Measurements from ENCODE around the gene DDX20.

Gene DDX20, protein sequence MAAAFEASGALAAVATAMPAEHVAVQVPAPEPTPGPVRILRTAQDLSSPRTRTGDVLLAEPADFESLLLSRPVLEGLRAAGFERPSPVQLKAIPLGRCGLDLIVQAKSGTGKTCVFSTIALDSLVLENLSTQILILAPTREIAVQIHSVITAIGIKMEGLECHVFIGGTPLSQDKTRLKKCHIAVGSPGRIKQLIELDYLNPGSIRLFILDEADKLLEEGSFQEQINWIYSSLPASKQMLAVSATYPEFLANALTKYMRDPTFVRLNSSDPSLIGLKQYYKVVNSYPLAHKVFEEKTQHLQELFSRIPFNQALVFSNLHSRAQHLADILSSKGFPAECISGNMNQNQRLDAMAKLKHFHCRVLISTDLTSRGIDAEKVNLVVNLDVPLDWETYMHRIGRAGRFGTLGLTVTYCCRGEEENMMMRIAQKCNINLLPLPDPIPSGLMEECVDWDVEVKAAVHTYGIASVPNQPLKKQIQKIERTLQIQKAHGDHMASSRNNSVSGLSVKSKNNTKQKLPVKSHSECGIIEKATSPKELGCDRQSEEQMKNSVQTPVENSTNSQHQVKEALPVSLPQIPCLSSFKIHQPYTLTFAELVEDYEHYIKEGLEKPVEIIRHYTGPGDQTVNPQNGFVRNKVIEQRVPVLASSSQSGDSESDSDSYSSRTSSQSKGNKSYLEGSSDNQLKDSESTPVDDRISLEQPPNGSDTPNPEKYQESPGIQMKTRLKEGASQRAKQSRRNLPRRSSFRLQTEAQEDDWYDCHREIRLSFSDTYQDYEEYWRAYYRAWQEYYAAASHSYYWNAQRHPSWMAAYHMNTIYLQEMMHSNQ

DNA sequence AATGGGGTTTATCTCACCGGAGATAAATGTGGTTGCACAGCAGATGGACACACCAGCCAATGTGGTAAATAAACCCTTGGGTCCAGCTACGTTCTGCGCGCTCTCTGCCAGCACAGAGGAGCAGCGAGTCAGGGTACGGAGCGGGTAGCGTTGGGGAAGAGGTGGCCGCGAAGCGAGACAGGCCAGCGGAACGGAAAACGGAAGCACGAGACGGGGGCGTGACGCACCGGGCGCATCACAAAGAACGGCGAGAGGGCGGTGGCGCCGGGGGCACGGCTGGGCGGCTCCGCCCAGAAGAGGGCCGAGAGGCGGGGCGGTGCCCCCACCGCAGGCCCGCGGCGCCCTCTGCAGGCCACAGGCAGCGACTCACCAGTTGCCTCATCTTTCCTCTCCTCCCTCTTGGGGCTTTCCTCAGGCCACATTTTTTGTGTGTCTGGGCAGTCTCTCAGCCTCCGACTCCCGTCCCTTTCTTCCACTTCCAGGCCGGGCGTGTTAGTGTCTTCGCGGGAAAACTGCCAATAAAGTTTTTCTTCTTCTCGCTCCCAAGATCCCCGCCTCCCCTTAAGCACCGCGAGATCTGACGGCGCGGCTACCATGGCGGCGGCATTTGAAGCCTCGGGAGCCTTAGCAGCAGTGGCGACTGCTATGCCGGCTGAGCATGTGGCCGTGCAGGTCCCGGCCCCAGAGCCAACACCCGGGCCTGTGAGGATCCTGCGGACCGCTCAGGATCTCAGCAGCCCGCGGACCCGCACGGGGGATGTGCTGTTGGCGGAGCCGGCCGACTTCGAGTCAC, at the start of gene DDX20:
Gene DDX20 (plus strand): TSS at position 571 of the 793 bp plus-strand sequence. CDS start 24 bp downstream, at position 595.
- DNase-seq (ENCODE audit: low read depth), result peak; percentile 98

DNA sequence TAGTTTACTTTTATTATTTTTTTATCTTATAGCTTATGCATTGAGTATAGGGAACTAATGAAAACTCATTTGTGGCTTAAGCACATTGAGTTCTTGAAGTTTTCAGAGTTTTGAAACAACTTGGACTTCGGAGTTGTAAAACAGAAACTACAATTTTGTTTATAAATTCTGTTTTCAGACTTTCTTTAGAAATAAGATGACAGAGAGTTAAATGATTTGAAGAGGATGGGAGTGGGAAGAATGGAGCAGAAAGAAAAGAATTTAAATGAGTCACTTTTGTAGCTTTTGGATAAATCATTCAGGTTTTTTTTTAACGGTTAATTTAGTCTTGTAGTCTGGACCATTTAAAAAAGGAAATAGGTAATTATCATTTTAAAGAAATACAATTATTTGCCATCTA, 48.8 kb upstream of the DDX20 start:
- peak; percentile 60 for DNase-seq (ENCODE audit: low read depth)

DNA sequence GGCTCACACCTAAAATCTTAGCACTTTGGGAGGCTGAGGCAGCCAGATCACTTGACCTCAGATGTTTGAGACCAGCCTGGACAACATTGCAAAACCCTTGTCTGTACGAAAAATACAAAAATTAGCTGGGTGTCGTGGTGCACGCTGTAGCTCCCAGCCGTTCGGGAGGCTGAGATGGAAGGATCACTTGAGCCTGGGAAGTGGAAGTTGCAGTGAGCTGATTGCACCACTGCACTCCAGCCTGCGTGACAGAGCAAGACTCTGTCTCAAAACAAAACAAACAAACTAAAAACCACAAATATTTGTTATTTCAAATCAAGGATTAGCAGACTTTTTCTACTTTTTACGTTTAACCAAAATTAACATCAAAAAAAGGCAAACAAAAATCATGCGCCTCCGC, 47.8 kb upstream of the DDX20 start:
- DNase-seq (ENCODE audit: low read depth), result peak; percentile 81

DNA sequence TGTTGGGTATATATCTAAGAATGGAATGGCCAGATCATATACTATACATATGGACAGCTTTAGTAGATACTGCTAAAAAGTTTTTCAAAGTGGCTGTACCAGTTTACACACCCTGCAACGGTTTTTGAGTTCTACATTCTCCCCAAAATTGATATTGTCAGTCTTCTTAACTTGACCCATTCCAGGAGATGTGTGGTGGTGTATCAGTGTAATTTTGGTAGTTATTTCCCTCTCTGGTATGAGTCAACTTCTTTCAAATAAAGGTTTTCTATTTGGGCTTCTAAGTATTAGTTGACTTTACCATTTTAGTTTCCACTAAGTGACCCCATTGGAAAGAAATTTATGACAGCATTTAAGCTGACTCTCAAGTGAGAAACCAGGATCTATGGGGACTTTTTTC, 45.7 kb upstream of the DDX20 start:
- DNase-seq (ENCODE audit: low read depth), result no peak

DNA sequence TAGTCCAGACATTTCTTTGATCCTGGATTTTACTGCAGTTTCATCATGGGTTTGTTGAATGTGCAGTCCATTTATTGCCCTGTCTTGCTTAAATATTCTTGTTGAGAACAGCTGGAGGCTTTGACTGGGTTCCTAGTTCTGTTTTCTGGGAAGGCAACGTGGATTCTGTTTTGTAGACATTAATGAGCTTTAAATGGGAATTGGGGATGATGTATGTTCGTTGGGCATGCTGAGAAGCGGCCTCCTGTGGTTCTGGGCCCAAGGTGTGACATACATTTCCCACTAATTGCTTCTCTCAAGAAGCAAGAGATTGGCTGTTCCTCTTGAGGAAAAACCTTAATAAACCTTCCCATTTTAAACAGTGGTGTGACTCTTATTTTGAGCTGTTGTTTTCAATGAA, 39.4 kb upstream of the DDX20 start:
- DNase-seq (ENCODE audit: low read depth), result no peak

DNA sequence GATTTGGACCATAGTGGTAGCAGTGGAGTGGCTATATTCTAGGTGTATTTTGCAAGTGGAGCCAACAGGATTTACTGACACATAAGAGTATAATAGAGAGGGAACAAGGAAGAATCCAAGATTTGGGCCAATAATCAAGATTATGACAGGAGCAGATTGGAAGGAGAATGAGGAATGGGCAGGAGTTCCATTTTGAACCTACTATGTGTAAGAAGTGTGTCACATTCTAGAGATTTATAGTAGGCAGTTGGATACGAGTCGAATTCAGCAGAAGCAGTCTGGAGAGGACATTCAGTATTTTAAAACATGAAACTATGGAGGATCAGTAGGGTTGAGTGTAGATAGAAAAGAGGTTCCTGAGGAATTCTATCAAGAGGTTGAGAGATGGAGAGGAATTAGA, 38.3 kb upstream of the DDX20 start:
- no peak for DNase-seq (ENCODE audit: low read depth)

DNA sequence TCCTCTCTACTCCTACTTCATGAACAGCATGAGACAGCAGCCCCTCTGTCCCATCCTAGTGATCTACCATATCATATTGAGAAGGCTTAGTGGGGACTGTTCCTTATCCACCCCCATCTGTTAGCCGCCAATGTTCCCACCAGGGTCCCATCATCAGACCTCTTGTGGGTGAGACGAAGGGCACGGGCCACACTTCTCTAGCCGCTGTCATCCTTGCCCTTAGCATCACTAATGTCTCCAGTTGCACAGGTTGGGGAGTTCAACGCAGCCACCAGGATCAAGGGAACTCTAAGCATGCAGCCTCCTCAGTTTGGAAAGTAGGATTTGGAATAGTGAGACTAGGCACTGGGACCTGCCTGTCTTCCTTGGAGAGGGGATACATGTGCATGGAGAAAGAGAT, 36.6 kb upstream of the DDX20 start:
- DNase-seq (ENCODE audit: low read depth), result no peak

DNA sequence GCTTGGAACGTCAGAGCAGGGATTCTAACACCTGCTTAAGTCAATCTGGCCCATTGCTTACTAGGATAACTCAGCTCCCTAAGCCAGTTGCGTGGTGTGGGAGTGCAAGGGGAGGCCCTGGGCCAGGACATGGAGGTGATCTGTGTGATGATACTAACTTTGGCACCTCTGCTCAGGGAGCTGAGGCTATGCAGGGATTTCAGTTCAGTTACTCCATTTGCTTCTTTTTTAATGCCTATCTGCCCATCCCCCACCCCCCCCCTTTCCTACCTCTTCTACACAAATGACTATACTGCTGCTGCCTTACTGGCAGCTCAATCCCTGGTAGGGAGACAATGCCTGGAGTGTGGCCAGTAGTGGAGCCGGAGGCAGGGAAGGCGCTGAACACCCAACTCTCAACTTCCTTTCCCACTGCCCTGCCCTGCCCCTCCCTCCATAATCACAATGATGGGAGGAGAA, 36.0 kb upstream of the DDX20 start:
- DNase-seq (ENCODE audit: low read depth), result no peak

DNA sequence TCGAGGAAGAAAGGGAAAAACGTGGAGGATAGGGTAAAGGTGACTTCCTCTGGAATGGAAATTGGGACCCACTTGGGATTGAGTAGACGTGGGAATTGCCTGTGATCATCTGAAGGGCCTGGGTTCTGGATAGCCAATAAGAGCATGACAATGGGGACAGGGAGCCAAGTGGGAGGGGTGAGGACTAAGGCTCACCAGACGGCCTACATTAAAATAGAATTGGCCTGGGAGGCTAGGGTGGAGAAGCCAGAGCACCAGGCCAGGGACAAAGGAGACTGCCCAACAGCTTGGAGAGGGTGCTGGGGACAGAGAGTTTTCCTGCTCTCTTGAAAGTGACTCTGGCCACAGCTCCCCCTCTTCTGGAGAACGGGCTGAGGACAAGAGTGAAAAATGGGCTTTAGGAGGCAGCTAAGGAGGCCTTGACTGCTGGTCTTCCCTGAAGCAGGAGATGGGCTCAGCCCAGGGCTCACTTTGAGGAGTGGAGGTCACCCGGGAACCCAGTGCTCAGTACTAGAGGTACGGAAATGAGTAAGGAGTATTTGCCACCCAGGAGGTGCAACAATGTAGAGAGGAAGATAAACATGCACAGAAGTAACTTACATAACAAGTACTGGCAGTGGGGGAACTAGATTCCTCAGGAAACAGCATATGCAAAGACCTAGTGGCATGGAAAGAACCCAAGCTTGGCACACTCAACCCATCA, 35.3 kb upstream of the DDX20 start:
- DNase-seq (ENCODE audit: low read depth), result no peak

DNA sequence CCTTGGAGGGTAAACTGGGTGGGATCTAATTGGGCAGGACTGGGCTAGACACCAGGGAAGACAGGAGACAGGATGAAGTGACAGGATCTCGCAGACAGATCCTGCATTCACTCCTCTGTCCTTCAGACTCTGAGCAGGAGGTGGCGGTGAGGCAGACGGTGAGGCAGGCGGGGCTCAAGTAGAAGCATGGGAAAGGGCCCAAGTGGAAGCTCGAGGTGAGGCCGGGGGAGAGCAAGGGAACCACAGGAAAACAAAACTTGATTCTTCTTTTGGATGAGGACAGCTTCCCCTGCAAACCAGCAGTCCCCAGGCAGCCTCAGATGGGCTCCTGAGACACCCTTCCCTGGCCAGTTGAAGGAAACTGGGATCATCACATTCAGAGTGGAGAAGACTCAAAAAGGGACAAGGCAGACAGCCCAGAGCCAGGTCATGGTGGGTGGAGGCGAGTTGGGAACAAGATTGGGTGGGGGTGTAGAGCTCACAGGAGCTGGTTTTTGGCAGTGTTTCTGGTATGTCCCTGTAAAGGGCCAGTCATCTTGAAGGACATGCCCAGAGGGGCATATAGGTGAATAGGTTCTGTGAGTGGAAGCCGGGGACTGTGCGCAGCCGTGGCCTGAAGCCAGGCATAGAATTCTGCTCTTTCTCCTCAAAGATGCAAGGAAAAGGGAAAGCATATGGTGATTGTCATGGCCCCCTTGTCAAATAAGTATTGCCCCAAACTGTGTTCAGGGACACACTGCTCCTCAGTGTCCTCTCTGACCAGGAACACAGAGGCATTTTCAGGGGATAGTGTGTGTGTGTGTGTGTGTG, 34.5 kb upstream of the DDX20 start:
- no peak for DNase-seq (ENCODE audit: low read depth)

DNA sequence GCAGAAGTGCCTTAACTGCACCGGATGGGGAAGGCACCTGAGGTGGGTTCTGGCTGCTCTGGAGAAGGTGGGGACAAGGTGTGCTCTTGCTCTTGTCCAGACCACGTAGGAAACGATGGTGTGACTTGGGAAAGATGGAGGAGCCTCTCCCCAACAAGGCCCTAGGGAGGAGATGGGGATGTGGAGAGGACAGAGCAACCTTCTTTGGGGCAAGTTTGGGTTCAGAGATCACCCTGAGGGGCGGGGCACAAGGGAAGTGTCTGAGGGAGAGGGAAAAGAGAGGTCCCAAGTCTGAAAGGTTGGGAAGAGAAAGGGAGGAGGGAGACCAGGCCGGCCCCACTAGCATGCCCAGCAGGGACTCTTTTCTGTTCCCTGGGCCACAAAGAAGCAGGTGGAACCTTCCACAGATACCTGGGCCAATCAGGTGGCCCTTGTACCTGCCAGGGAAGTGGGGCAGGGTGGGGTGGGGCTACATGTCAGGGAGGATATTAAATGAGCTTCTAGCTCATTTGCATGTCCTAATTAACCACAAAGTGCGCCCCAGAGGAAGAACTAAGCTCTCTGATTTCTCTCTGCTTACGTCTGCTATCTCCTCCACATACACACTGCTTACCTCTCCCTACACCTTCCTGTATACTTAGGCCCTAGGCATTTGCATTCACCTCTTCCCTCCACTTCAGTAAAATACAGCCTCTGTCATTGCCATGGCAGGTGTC, 32.5 kb upstream of the DDX20 start:
- no peak for DNase-seq (ENCODE audit: low read depth)

DNA sequence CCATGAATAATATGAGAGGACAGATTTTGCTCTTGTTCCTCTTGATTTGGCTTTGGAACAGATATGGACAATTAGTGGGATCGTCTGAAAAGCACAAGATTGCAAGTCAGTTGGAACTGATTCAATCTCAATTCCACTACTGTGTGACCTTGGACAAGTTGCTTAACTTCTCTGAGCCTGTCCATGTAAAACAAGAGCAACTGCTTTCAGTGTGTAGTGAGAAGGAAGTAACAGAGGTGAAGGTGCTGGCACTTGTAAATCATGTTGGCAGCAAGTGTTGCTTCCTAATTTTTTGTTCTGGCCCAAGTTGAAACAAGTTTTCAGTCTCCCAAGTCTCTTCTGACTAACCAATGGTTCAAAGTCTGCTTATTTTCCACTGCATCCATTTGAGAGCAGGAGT, 31.8 kb upstream of the DDX20 start:
- DNase-seq (ENCODE audit: low read depth), result no peak

DNA sequence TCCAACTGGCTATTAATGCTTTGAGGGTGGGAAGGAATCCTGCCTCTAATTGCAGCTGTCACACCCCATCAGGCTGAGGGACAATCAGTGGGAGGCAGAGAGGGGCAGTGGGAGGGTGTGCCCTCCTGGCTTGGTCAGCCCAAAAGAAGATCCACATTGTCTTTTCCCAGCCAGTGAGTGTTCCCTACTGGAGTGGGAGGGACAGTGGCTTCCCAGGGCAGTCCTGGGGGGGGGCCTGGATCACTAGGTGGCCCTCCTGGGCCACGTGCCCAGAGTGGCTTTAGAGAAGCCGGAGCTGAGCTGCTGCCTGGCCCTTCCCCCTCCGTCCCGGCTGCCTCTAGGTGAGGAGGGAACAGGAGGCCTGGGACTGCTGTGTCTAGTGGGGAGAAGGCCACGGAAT, 30.5 kb upstream of the DDX20 start:
- no peak for DNase-seq (ENCODE audit: low read depth)

DNA sequence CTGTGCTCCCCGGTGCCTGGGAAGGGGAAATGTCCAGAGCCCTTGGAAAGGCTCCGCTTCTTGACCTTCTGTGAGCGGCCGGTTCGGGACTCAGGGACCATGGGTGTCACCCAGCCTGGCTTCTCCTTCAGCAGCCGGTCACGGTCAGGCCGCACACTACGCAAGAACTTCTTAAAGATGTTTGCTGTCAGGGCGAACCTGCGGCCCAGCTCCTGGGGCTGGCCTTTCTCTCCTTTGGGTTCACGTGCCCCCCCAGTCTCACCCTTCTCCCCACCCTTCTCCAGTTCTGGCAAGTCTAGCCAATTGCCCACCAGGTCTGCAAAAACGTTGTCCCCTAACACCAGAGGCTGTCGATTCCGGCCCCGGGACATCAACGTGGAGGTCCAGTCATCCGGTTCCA, 28.6 kb upstream of the DDX20 start:
- DNase-seq (ENCODE audit: low read depth), result no peak

DNA sequence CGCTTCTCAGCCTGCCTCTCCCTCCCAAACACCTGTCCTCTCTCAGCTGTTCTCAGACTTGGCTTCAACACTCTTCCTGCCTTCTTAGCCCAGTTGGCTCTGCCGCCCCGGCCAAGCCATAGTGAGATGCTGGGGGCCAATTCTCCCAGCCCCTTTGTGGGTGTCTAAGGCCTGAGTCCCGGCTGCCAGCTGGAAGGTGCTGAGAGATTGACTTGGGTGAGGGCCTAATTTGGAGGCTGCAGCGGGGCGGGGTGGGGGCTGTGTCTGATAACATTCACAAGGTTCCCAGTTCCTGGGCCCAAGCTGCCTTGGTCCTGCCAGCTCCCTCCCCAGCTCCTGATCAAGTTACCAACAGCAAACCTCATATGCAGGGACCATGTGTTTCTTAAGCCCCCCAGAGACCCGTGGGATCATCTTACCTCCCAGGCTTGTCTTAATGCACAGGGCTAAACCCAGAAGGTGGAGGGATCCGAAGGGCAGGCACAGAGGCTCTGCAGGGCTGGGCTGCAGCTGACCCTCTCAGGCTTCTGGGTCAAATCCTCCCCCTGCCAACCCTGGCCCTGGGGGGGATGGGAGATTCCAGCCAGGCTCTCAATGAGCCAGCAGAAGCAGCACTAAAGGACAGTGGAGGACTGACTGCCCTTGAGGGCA, 26.3 kb upstream of the DDX20 start:
- DNase-seq (ENCODE audit: low read depth), result no peak

DNA sequence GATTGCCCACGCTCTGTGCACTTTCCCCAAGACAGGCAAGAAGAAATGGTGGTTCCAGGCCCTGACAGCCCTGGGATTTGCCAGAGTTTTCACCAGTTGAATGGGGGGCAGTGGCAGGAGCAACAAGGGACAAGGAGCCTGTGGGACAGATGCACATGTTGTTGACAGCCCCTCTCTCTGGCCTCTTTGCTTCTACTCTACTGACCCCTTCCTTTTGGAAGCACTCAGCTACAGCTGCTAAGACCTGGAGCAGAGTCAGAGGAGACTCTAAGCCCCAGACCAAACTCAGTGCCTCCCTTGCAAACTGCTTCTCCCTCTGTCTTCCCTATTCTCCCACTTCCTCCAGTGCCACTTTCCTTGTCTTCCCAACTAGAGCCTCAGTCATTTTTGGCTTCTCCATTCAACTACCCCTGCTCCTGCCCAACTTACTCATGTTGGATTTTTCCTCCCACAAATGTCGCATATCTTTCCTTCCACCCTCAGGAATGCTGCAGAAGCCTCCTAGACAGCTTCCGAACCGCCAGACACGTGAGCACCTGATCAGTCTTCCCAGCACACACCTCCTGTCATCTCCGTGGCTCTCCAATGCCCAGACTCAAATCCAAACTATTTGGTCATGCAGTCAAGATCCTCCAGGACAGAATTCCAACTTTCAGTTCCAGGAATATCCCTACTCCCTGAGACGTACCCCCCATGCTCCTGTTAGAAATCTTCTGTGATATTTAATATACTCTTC, 25.6 kb upstream of the DDX20 start:
- DNase-seq (ENCODE audit: low read depth), result no peak

DNA sequence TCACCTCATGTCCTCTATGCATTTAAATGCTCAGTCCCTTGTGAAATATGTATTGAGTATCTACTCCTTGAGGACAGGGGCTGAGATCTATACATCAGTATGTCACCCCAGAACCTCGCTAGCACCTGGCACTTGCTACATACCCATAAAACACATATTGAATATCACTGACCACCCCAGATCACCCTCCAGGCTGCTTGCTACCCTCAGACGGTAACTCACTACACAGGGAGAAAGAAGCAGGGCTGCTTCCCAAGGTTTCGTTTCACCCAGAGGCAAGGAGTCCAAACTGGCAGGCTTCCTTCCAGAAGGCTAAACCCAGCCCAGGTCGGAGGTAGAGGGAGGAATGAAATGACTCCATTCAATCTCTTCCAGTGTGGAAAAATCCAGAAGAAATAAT, 25.0 kb upstream of the DDX20 start:
- DNase-seq (ENCODE audit: low read depth), result no peak

DNA sequence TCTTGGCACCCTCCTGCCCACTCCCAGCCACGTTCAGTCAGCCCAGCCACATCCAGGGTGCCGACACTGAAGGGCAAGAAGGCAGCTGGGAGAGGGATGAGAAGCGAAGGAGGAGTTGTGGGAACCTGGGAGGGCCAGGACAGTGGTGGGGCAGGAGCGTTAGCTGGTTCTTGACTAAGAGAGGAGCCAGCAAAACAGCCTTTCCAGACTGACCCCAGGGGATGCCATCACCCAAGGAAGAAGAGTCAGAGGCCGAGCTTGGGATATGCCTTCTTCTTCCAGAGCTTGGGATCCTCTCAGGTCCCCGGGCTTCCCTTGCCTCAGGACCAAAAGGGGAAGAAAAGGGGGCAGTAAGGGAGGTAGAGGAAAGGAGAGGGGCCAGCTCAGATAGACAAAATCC, 23.7 kb upstream of the DDX20 start:
- DNase-seq (ENCODE audit: low read depth), result no peak

DNA sequence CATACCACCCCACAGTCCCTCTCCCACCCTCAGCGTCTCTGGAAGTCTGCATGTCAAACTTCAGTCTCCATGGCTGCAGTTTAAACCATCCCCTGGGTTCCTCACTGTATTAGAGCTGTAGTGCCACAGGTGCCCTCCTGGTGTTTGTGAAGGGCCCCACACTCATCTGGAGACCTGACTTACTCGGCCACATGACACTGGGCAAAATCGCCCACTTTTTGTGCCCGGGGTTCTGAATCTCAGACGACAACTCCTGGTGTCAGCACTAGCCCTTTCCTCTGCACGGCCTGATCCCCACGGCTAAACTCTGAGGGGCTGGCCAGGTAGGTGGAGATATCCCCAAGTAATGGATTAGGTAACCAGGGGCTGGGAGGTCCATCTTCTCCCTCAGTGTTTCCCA, 23.0 kb upstream of the DDX20 start:
- no peak for DNase-seq (ENCODE audit: low read depth)
